Sigmoid colon (tissue), 7 donors: ENCODE results near the gene BET1. TPM values are rescaled to one million over a fixed set of nuclear protein-coding genes. Genes with fewer than 3 reads are reported as not detected.

Experiments used
- DNase-seq: peaks from one replicate; pipeline ENCODE4 v3.0.0-alpha.2; 2019
- H3K27ac ChIP-seq, 4 donors: fragments of 200-600 bp; sonication (generic); one replicate each; pipeline ENCODE4 v1.5.1; 2016 to 2019; ENCODE audit warnings: mild to moderate bottlenecking in 1 of 4
- H3K27me3 ChIP-seq, 3 donors: fragments of 200-600 bp; sonication (generic); one replicate each; pipeline ENCODE4 v1.5.1; 2019; ENCODE audit warnings: mild to moderate bottlenecking in 1 of 3
- H3K36me3 ChIP-seq, 4 donors: fragments of 200-600 bp; sonication (generic); one replicate each; pipeline ENCODE4 v1.5.1; 2016 to 2019
- H3K4me1 ChIP-seq, 4 donors: fragments of 200-600 bp; sonication (generic); one replicate each; pipeline ENCODE4 v1.5.1; 2017 to 2019
- H3K4me3 ChIP-seq, 4 donors: fragments of 200-600 bp; sonication (generic); one replicate each; pipeline ENCODE4 v1.5.1; 2017 to 2019; ENCODE audit warnings: mild to moderate bottlenecking in 2 of 4, moderate library complexity in 1 of 4
- H3K9me3 ChIP-seq, 4 donors: fragments of 200-600 bp in 3 of 4; sonication (generic) in 3 of 4; one replicate each; pipeline versions ENCODE4 v1.5.1 to v1.6.1; 2013 to 2019
- CTCF ChIP-seq, 4 experiments: fragments of 450-650 bp in 3 of 4; fragments of 200-600 bp in 1 of 4; IDR thresholded peaks; one replicate each; pipeline ENCODE4 v1.5.1; 2016 to 2019; ENCODE audit warnings: antibody characterized with exemption in 4 of 4, mild to moderate bottlenecking in 3 of 4, moderate library complexity in 2 of 4
- EP300 ChIP-seq, 4 donors: sonication (generic); formaldehyde crosslinking; IDR thresholded peaks; one replicate each; pipeline ENCODE4 v1.6.1; 2017; ENCODE audit warnings: antibody characterized with exemption in 4 of 4
- POLR2A ChIP-seq, 2 donors: fragments of 450-650 bp; IDR thresholded peaks; one replicate each; pipeline ENCODE4 v1.6.1; 2016; ENCODE audit warnings: antibody characterized with exemption in 2 of 2, mild to moderate bottlenecking in 2 of 2, moderate library complexity in 2 of 2
- POLR2AphosphoS5 ChIP-seq, 4 donors: sonication (generic); formaldehyde crosslinking; IDR thresholded peaks; one replicate each; pipeline ENCODE4 v1.6.1; 2017; ENCODE audit warnings: antibody characterized with exemption in 4 of 4
- WGBS, 2 donors: extraction: QIAGEN DNeasy Blood & Tissue Kit; methylation state at CpG; one replicate each; pipeline ENCODE4 v1.1.7; 2013; 5-methylcytosine and 5-hydroxymethylcytosine counted together
- intact Hi-C: fragments of 100-400 bp; cut with DNase I; formaldehyde crosslinking; loops from one replicate; pipeline ENCODE4 v1.15.1; 2023
- polyA plus RNA-seq, 3 donors: library from polyadenylated mRNA; stranded (reverse); fragments of 200-250 nt; gene quantifications; one replicate each; pipeline ENCODE4 v1.2.3, GENCODE V29; 2013
- total RNA-seq, 4 donors: library from RNA; depleted of rRNA; stranded (reverse); fragments of >200 nt; gene quantifications; one replicate each; pipeline ENCODE4 v1.1.0, GENCODE V29; 2016
- donor health status: healthy with polysubstance abuse.
- donor health status: Bipolar disorder and iron deficiency.
- donor health status: healthy.

Gene BET1
- total and polyA plus RNA-seq, 7 donors: 16.9 to 38.1 (median 27.0) TPM

GRCh38 chr7:94043299-94043698, 39.1 kb upstream of the BET1 start:
- Histone ChIP-seq H3K27ac (no peak overlapping the region), H3K4me3 (no peak overlapping the region), H3K4me1 (no peaks in the 10 kb centered on the region), H3K36me3 (no peaks in the 10 kb centered on the region), H3K9me3 (no peaks in the 10 kb centered on the region), H3K27me3 (no peaks in the 10 kb centered on the region)
- intact Hi-C loops: no loop called here
- 70 to 81% methylated on average over 1 of the region's 1 CpG for WGBS, 2 donors
- TF ChIP-seq EP300 (IDR thresholded peaks at IDR 0.05) (no peak), POLR2AphosphoS5 (IDR thresholded peaks at IDR 0.05) (no peak), CTCF (IDR thresholded peaks at IDR 0.05) (no peak), POLR2A (IDR thresholded peaks at IDR 0.05) (no peak)
- no peak for DNase-seq

- Histone ChIP-seq H3K27me3 (no peaks in the 10 kb centered on the region), H3K9me3 (no peaks in the 10 kb centered on the region), H3K4me3 (no peak overlapping the region), H3K36me3 (no peaks in the 10 kb centered on the region), H3K27ac (no peak overlapping the region), H3K4me1 (no peaks in the 10 kb centered on the region)
- no peak for DNase-seq
- TF ChIP-seq POLR2AphosphoS5 (IDR thresholded peaks at IDR 0.05) (no peak), EP300 (IDR thresholded peaks at IDR 0.05) (no peak), CTCF (IDR thresholded peaks at IDR 0.05) (no peak), POLR2A (IDR thresholded peaks at IDR 0.05) (no peak)
- intact Hi-C loops: no loop called here
- 82 to 88% methylated on average over 3 of the region's 3 CpGs for WGBS, 2 donors
Observed at GRCh38 chr7:94042381-94042780, 38.2 kb upstream of the BET1 start.

- Histone ChIP-seq H3K4me3 (no peak overlapping the region), H3K27ac (no peak overlapping the region), H3K27me3 (no peaks in the 10 kb centered on the region), H3K36me3 (no peaks in the 10 kb centered on the region), H3K4me1 (no peaks in the 10 kb centered on the region), H3K9me3 (no peaks in the 10 kb centered on the region)
- no peak for TF ChIP-seq CTCF (IDR thresholded peaks at IDR 0.05)
- no peak for TF ChIP-seq POLR2AphosphoS5 (IDR thresholded peaks at IDR 0.05)
- TF ChIP-seq EP300 (IDR thresholded peaks at IDR 0.05): no peak
- no peak for TF ChIP-seq POLR2A (IDR thresholded peaks at IDR 0.05)
- DNase-seq: no peak
- intact Hi-C loops: no loop called here
Observed at GRCh38 chr7:94041529-94041928, 37.4 kb upstream of the BET1 start.

- no peaks in the 10 kb centered on the region for H3K27me3 ChIP-seq
- no peak for DNase-seq
- no peaks in the 10 kb centered on the region for H3K9me3 ChIP-seq
- no peak overlapping the region for H3K4me3 ChIP-seq
- no peak overlapping the region for H3K27ac ChIP-seq
- H3K4me1 ChIP-seq: no peaks in the 10 kb centered on the region
- TF ChIP-seq POLR2A (IDR thresholded peaks at IDR 0.05) (no peak), POLR2AphosphoS5 (IDR thresholded peaks at IDR 0.05) (no peak), CTCF (IDR thresholded peaks at IDR 0.05) (no peak), EP300 (IDR thresholded peaks at IDR 0.05) (no peak)
- no peaks in the 10 kb centered on the region for H3K36me3 ChIP-seq
- 35 to 39% methylated on average over 2 of the region's 2 CpGs for WGBS, 2 donors
- intact Hi-C loops: no loop called here
Observed at GRCh38 chr7:94040254-94040653, 36.1 kb upstream of the BET1 start.

- Histone ChIP-seq H3K27ac (no peak overlapping the region), H3K36me3 (no peaks in the 10 kb centered on the region), H3K9me3 (no peaks in the 10 kb centered on the region), H3K27me3 (no peaks in the 10 kb centered on the region), H3K4me1 (no peaks in the 10 kb centered on the region), H3K4me3 (no peak overlapping the region)
- no peak for TF ChIP-seq EP300 (IDR thresholded peaks at IDR 0.05)
- TF ChIP-seq CTCF (IDR thresholded peaks at IDR 0.05): no peak
- TF ChIP-seq POLR2AphosphoS5 (IDR thresholded peaks at IDR 0.05): no peak
- no peak for TF ChIP-seq POLR2A (IDR thresholded peaks at IDR 0.05)
- no peak for DNase-seq
- intact Hi-C loops: no loop called here
- WGBS, 2 donors: 73 to 81% methylated on average over 9 of the region's 9 CpGs
Observed at GRCh38 chr7:94039368-94040035, 35.3 kb upstream of the BET1 start.
